Thyroid gland (tissue), 4 donors: Measurements from ENCODE around the gene ZNF580. TPM values are rescaled to one million over a fixed set of nuclear protein-coding genes. Genes with fewer than 3 reads are reported as not detected.

Experiments
- DNase-seq, 2 donors: peaks; one replicate each; pipeline ENCODE4 v3.0.0-alpha.2; 2019
- H3K27ac ChIP-seq, 3 donors: fragments of 200-600 bp; sonication (generic); 1 replicate in 2 of 3; 2 replicates in 1 of 3; pipeline ENCODE4 v1.5.1; 2016 to 2019; ENCODE audit warnings: mild to moderate bottlenecking in 1 of 3, moderate library complexity in 1 of 3
- H3K27me3 ChIP-seq: fragments of 200-600 bp; sonication (generic); one replicate; pipeline ENCODE4 v1.5.1; 2019
- H3K36me3 ChIP-seq, 2 donors: fragments of 200-600 bp; sonication (generic); one replicate each; pipeline ENCODE4 v1.5.1; 2016 to 2019
- H3K4me1 ChIP-seq, 2 donors: fragments of 200-600 bp; sonication (generic); one replicate each; pipeline ENCODE4 v1.5.1; 2017 to 2019
- H3K4me3 ChIP-seq, 3 donors: fragments of 200-600 bp; sonication (generic); replicated peaks in 1 of 3; 1 replicate in 2 of 3; 2 replicates in 1 of 3; pipeline ENCODE4 v1.5.1; 2016; ENCODE audit warnings: mild to moderate bottlenecking in 1 of 3
- H3K9me3 ChIP-seq: fragments of 200-600 bp; sonication (generic); one replicate; pipeline ENCODE4 v1.5.1; 2017
- CTCF ChIP-seq, 6 experiments: fragments of 200-600 bp in 3 of 6; fragments of 450-650 bp in 3 of 6; sonication (generic) in 3 of 6; IDR thresholded peaks; one replicate each; pipeline ENCODE4 v1.5.1; 2016 to 2019; ENCODE audit warnings: antibody characterized with exemption in 6 of 6, mild to moderate bottlenecking in 2 of 6, inconsistent platforms in 1 of 6, moderate library complexity in 1 of 6
- POLR2A ChIP-seq, 2 donors: fragments of 450-650 bp; IDR thresholded peaks; one replicate each; pipeline ENCODE4 v1.6.1; 2017; ENCODE audit warnings: antibody characterized with exemption in 2 of 2, mild to moderate bottlenecking in 2 of 2, moderate library complexity in 1 of 2
- WGBS, 2 donors: methylation state at CpG; one replicate each; pipeline ENCODE4 v1.1.5; 2017; 5-methylcytosine and 5-hydroxymethylcytosine counted together
- intact Hi-C: fragments of 100-400 bp; cut with DNase I; formaldehyde crosslinking; loops from one replicate; pipeline ENCODE4 v1.15.1; 2023
- total RNA-seq, 4 donors: library from RNA; depleted of rRNA; stranded (reverse); fragments of >200 nt; gene quantifications; one replicate each; pipeline ENCODE4 v1.2.3, GENCODE V29; 2016

ZNF580 gene
- total RNA-seq, 4 donors from 2014 or later: 29.9 to 61.1 (median 44.8) TPM

GRCh38 chr19:55644191-55644833 is 3.5 kb downstream of the ZNF580 start:
- Histone ChIP-seq H3K27ac (peak overlapping the region in 1 of 3 donors; percentile 93), H3K9me3 (no peaks in the 10 kb centered on the region), H3K4me1 (peaks cover 42 to 58% of the 10 kb centered on the region in 2 donors), H3K4me3 (peak overlapping the region in 2 of 3 donors; percentile 34 to 84), H3K36me3 (peaks cover 0 to 5% of the 10 kb centered on the region in 2 donors), H3K27me3 (no peaks in the 10 kb centered on the region)
- TF ChIP-seq POLR2A (IDR thresholded peaks at IDR 0.05) (no peak), CTCF (IDR thresholded peaks at IDR 0.05) (no peak)
- no peak for DNase-seq
- 51 to 58% methylated on average over 12 of the region's 12 CpGs for WGBS, 2 donors
- intact Hi-C loops: no loop called here

- H3K4me3 ChIP-seq: no peak overlapping the region
- no peak for DNase-seq
- TF ChIP-seq POLR2A (IDR thresholded peaks at IDR 0.05): no peak
- TF ChIP-seq CTCF (IDR thresholded peaks at IDR 0.05): no peak
- H3K36me3 ChIP-seq: peaks cover 0 to 5% of the 10 kb centered on the region in 2 donors
- no peaks in the 10 kb centered on the region for H3K27me3 ChIP-seq
- peaks cover 40 to 53% of the 10 kb centered on the region in 2 donors for H3K4me1 ChIP-seq
- 79 to 89% methylated on average over 8 to 11 of the region's 28 CpGs for WGBS, 2 donors
- intact Hi-C loops: no loop called here
- no peak overlapping the region for H3K27ac ChIP-seq
- H3K9me3 ChIP-seq: no peaks in the 10 kb centered on the region
Measured at GRCh38 chr19:55644842-55645511, 4.2 kb downstream of the ZNF580 start.

GRCh38 chr19:55645512-55645881 is 4.7 kb downstream of the ZNF580 start:
- no peak overlapping the region for H3K27ac ChIP-seq
- no peak for DNase-seq
- 53 to 72% methylated on average over 5 of the region's 5 CpGs for WGBS, 2 donors

GRCh38 chr19:55646889-55647731 is 6.3 kb downstream of the ZNF580 start:
- no peak for DNase-seq
- Histone ChIP-seq H3K27me3 (no peaks in the 10 kb centered on the region), H3K4me1 (peaks cover 33 to 42% of the 10 kb centered on the region in 2 donors), H3K27ac (peak overlapping the region; percentile 76 to 84 (median 83)), H3K9me3 (no peaks in the 10 kb centered on the region), H3K36me3 (peaks cover 0 to 5% of the 10 kb centered on the region in 2 donors), H3K4me3 (peak overlapping the region in 2 of 3 donors; percentile 82 to 93)
- intact Hi-C loops: no loop called here
- 40 to 42% methylated on average over 14 of the region's 14 CpGs for WGBS, 2 donors
- TF ChIP-seq CTCF (IDR thresholded peaks at IDR 0.05): no peak
- no peak for TF ChIP-seq POLR2A (IDR thresholded peaks at IDR 0.05)

More at GRCh38 chr19:55645512-55645881, 4.7 kb downstream of the ZNF580 start:
- Histone ChIP-seq H3K27me3 (no peaks in the 10 kb centered on the region), H3K9me3 (no peaks in the 10 kb centered on the region), H3K4me1 (peaks cover 35 to 48% of the 10 kb centered on the region in 2 donors), H3K4me3 (no peak overlapping the region), H3K36me3 (peaks cover 0 to 5% of the 10 kb centered on the region in 2 donors)
- intact Hi-C loops: no loop called here
- no peak for TF ChIP-seq CTCF (IDR thresholded peaks at IDR 0.05)
- TF ChIP-seq POLR2A (IDR thresholded peaks at IDR 0.05): no peak
